OCI-LY7 (cell line): Measurements from ENCODE around the gene ZNF212. TPM values are rescaled to one million over a fixed set of nuclear protein-coding genes. Genes with fewer than 3 reads are reported as not detected.
"Not testable (repeated sequence)": the region's sequence is repeated elsewhere in the genome, so short reads cannot be mapped to it uniquely, and the experiment has no call there.

ENCODE experiments used
- BruUV-seq: library from RNA; stranded (reverse); fragments of 400-500 nt; replicated peaks from 2 replicates; lab custom pipeline; 2021; lab: Mats Ljungman, UMichigan
- CTCF ChIA-PET: fragments of 300-600 bp; sonication (Branson Sonifier 250); formaldehyde crosslinking; loops from one replicate; lab custom pipeline; 2022; ENCODE audit warnings: antibody characterized with exemption; ENCODE audit not compliant: unreplicated experiment; lab: Charles Lee
- POLR2A ChIA-PET: fragments of 300-600 bp; sonication (Branson Sonifier 250); formaldehyde crosslinking; loops from one replicate; lab custom pipeline; 2022; ENCODE audit warnings: antibody characterized with exemption; lab: Charles Lee
- DNase-seq: peaks from one replicate; pipeline ENCODE4 v3.0.0-alpha.2; 2015; ENCODE audit warnings: low spot score
- H2AFZ ChIP-seq: fragments of 200-600 bp; sonication (generic), shearing (Covaris generic); 2 replicates; pipeline ENCODE4 v1.6.1; 2014; ENCODE audit warnings: mild to moderate bottlenecking, antibody characterized with exemption, low read length, moderate library complexity
- H3K27ac ChIP-seq: fragments of 200-600 bp; sonication (generic); 2 replicates; pipeline ENCODE4 v1.5.1; 2014; ENCODE audit warnings: mixed run types, low read depth, mild to moderate bottlenecking, moderate library complexity, low read length, inconsistent platforms; ENCODE audit not compliant: poor library complexity, severe bottlenecking
- H3K36me3 ChIP-seq: fragments of 200-600 bp; sonication (generic); 2 replicates; pipeline ENCODE4 v1.6.1; 2014; ENCODE audit warnings: mild to moderate bottlenecking, antibody characterized with exemption, low read length, moderate library complexity, mixed read lengths; ENCODE audit not compliant: insufficient read depth
- H3K4me1 ChIP-seq: fragments of 200-600 bp; sonication (generic); 2 replicates; pipeline ENCODE4 v1.5.1; 2014; ENCODE audit warnings: mild to moderate bottlenecking, low read length; ENCODE audit not compliant: insufficient read depth, poor library complexity, severe bottlenecking
- H3K4me2 ChIP-seq: fragments of 200-600 bp; sonication (generic); 2 replicates; pipeline ENCODE4 v1.6.1; 2014; ENCODE audit warnings: mild to moderate bottlenecking, low read length
- H3K4me3 ChIP-seq: fragments of 200-600 bp; sonication (generic); 2 replicates; pipeline ENCODE4 v1.5.1; 2014; ENCODE audit warnings: mild to moderate bottlenecking, low read depth, low read length; ENCODE audit not compliant: poor library complexity, severe bottlenecking
- H3K79me2 ChIP-seq: fragments of 200-600 bp; sonication (generic); 2 replicates; pipeline ENCODE4 v1.6.1; 2016; ENCODE audit warnings: low read depth, mild to moderate bottlenecking, low read length, moderate library complexity, mixed read lengths; ENCODE audit not compliant: insufficient read depth
- H3K9me2 ChIP-seq: fragments of 200-600 bp; sonication (generic); 2 replicates; pipeline ENCODE4 v1.6.1; 2016; ENCODE audit warnings: mild to moderate bottlenecking, low read length, mixed read lengths; ENCODE audit not compliant: insufficient read depth
- H3K9me3 ChIP-seq: fragments of 200-600 bp; sonication (generic); 2 replicates; pipeline ENCODE4 v1.6.1; 2014; ENCODE audit warnings: mild to moderate bottlenecking, mixed run types, low read length, mixed read lengths
- H4K20me1 ChIP-seq: fragments of 200-600 bp; sonication (generic); 2 replicates; pipeline ENCODE4 v1.6.1; 2014; ENCODE audit warnings: mild to moderate bottlenecking, antibody characterized with exemption, low read length, moderate library complexity, mixed read lengths; ENCODE audit not compliant: insufficient read depth
- CTCF ChIP-seq: fragments of 200-600 bp; sonication (generic); conservative IDR thresholded peaks from 2 replicates; pipeline ENCODE4 v1.5.1; 2014; ENCODE audit warnings: mild to moderate bottlenecking, antibody characterized with exemption, low read length, moderate library complexity, mixed read lengths
- EZH2phosphoT487 ChIP-seq: fragments of 200-600 bp; sonication (generic); IDR thresholded peaks from 2 replicates; pipeline ENCODE4 v1.6.1; 2018; ENCODE audit warnings: low read depth, borderline replicate concordance, mild to moderate bottlenecking, mixed run types, antibody characterized with exemption, low read length, moderate library complexity, mixed read lengths
- intact Hi-C: fragments of 100-400 bp; cut with micrococcal nuclease; formaldehyde crosslinking; loops from one replicate; pipeline ENCODE4 v1.10.0; 2022; ENCODE audit not compliant: unreplicated experiment
- total RNA-seq, 2 experiments: library from RNA; depleted of rRNA in 1 of 2; stranded (reverse); fragments of >200 nt in 1 of 2; shearing (Covaris generic) in 1 of 2; gene quantifications; 2 replicates each; pipeline ENCODE4 v1.2.3, GENCODE V29; 2014 to 2022

The ZNF212 gene
- total RNA-seq, 2 experiments from 2014 or later, result 11.6 to 12.7 TPM

- Histone ChIP-seq H4K20me1 (0 out of 2 replicates have a peak, but pooled peaks cover 10% of the 10 kb centered on the region), H3K4me2 (no peak overlapping the region), H3K9me2 (no peaks in the 10 kb centered on the region), H3K4me1 (no peaks in the 10 kb centered on the region), H3K9me3 (no peaks in the 10 kb centered on the region), H3K79me2 (no peaks in the 10 kb centered on the region; the same call in 1 of the 2 replicates), H3K36me3 (peaks cover 31% of the 10 kb centered on the region), H3K27ac (no peak overlapping the region), H3K4me3 (no peak overlapping the region), H2AFZ (no peak overlapping the region)
- ChIA-PET CTCF (no interaction called here), POLR2A (interaction anchor here (0.6 to 0.7 kb wide), 2 partner anchors 262 to 436 kb away, joined by 3 read pairs; no protein-coding TSS in a partner anchor)
- no TSS peak for BruUV-seq
- TF ChIP-seq CTCF (no peak), EZH2phosphoT487 (no peak)
- intact Hi-C loops, result no loop called here
- DNase-seq, result no peak
These were observed 9.3 kb downstream of the ZNF212 start for GRCh38 chr7:149248777-149249176.

GRCh38 chr7:149250151-149250550, 10.7 kb downstream of the ZNF212 start:
- peaks cover 44% of the 10 kb centered on the region for H3K36me3 ChIP-seq
- H3K27ac ChIP-seq, H3K9me3 ChIP-seq, H2AFZ ChIP-seq, H3K4me3 ChIP-seq, intact Hi-C loops, H3K4me1 ChIP-seq, H3K9me2 ChIP-seq, POLR2A ChIA-PET, H3K4me2 ChIP-seq, H3K79me2 ChIP-seq, DNase-seq, BruUV-seq, CTCF ChIA-PET: not testable (repeated sequence)
- H4K20me1 ChIP-seq, result 0 out of 2 replicates have a peak, but pooled peaks cover 10% of the 10 kb centered on the region

- H2AFZ ChIP-seq, H3K27ac ChIP-seq, H3K4me2 ChIP-seq, H3K9me2 ChIP-seq, BruUV-seq, intact Hi-C loops, H3K79me2 ChIP-seq, DNase-seq, H3K4me1 ChIP-seq, H3K4me3 ChIP-seq, CTCF ChIA-PET, H3K9me3 ChIP-seq: not testable (repeated sequence)
- POLR2A ChIA-PET, result interaction anchor here (0.6 to 1.1 kb wide), 4 partner anchors 11 to 1992 kb away, joined by 3 to 5 read pairs (median 4); no protein-coding TSS in a partner anchor
- H4K20me1 ChIP-seq, result 0 out of 2 replicates have a peak, but pooled peaks cover 10% of the 10 kb centered on the region
- peaks cover 52% of the 10 kb centered on the region for H3K36me3 ChIP-seq
These were observed 12.1 kb downstream of the ZNF212 start for GRCh38 chr7:149251518-149251917.
